Neural crest cell (in vitro differentiated cells): Measurements from ENCODE around the gene CHAC1. TPM values are rescaled to one million over a fixed set of nuclear protein-coding genes. Genes with fewer than 3 reads are reported as not detected.

ENCODE experiments used
- DNase-seq: peaks from one replicate; pipeline ENCODE4 v3.0.0; 2021; ENCODE audit warnings: low read depth, mixed read lengths, low spot score
- H3K27ac Mint-ChIP-seq: one replicate; pipeline ENCODE4 v1.8.0; 2021; ENCODE audit warnings: mild to moderate bottlenecking, mixed read lengths; ENCODE audit not compliant: unreplicated experiment
- H3K27me3 Mint-ChIP-seq: 2 replicates; pipeline ENCODE4 v1.8.0; 2021; ENCODE audit warnings: low read depth, mild to moderate bottlenecking, mixed read lengths
- H3K36me3 Mint-ChIP-seq: 2 replicates; pipeline ENCODE4 v1.8.0; 2021; ENCODE audit warnings: low read depth, mild to moderate bottlenecking, mixed read lengths
- H3K4me1 Mint-ChIP-seq: 2 replicates; pipeline ENCODE4 v1.8.0; 2021; ENCODE audit warnings: mixed read lengths
- H3K4me3 Mint-ChIP-seq: one replicate; pipeline ENCODE4 v1.8.0; 2021; ENCODE audit warnings: mild to moderate bottlenecking, mixed read lengths
- H3K9me3 Mint-ChIP-seq: 2 replicates; pipeline ENCODE4 v1.8.0; 2021; ENCODE audit warnings: mixed read lengths
- total RNA-seq: library from RNA; stranded (reverse); gene quantifications from 2 replicates; pipeline ENCODE4 v1.2.1, GENCODE V29; 2021
- TF ChIP-seq, protein P1 (sequence below): fragments of 200-600 bp; sonication (generic); conservative IDR thresholded peaks from 2 replicates; pipeline ENCODE4 v1.5.0; 2021; ENCODE audit warnings: antibody characterized with exemption, mild to moderate bottlenecking

The CHAC1 gene
- total RNA-seq, 1 donor from 2014 or later = 6.8 TPM

DNA sequence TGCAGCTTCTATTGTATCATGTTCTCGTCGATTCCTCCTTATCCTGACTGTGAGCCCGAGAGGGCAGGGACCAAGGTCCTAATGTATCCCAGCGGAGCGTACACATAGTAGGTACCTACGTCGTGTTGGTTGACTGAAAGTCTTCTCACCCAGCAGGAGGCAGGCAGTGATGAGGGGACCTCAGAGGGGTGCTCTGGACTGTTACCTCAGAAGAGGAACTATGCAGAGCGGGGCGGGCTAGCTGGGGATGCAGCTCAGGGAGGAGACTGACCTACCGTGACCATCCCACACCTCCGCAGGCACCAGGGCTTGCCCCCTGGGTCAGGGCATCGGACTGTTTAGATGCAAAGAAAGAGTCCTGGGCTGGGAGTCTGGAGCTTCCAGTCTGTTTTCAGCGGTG lies 11.4 kb downstream of the CHAC1 start:
- Mint-ChIP-seq H3K27me3 (no peaks in the 10 kb centered on the region), H3K4me3 (no peak overlapping the region), H3K27ac (no peak overlapping the region), H3K36me3 (no peaks in the 10 kb centered on the region), H3K9me3 (peaks cover 3% of the 10 kb centered on the region), H3K4me1 (peaks cover 12% of the 10 kb centered on the region)
- TF ChIP-seq, protein P1, sequence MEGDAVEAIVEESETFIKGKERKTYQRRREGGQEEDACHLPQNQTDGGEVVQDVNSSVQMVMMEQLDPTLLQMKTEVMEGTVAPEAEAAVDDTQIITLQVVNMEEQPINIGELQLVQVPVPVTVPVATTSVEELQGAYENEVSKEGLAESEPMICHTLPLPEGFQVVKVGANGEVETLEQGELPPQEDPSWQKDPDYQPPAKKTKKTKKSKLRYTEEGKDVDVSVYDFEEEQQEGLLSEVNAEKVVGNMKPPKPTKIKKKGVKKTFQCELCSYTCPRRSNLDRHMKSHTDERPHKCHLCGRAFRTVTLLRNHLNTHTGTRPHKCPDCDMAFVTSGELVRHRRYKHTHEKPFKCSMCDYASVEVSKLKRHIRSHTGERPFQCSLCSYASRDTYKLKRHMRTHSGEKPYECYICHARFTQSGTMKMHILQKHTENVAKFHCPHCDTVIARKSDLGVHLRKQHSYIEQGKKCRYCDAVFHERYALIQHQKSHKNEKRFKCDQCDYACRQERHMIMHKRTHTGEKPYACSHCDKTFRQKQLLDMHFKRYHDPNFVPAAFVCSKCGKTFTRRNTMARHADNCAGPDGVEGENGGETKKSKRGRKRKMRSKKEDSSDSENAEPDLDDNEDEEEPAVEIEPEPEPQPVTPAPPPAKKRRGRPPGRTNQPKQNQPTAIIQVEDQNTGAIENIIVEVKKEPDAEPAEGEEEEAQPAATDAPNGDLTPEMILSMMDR = no peak
- no peak for DNase-seq

DNA sequence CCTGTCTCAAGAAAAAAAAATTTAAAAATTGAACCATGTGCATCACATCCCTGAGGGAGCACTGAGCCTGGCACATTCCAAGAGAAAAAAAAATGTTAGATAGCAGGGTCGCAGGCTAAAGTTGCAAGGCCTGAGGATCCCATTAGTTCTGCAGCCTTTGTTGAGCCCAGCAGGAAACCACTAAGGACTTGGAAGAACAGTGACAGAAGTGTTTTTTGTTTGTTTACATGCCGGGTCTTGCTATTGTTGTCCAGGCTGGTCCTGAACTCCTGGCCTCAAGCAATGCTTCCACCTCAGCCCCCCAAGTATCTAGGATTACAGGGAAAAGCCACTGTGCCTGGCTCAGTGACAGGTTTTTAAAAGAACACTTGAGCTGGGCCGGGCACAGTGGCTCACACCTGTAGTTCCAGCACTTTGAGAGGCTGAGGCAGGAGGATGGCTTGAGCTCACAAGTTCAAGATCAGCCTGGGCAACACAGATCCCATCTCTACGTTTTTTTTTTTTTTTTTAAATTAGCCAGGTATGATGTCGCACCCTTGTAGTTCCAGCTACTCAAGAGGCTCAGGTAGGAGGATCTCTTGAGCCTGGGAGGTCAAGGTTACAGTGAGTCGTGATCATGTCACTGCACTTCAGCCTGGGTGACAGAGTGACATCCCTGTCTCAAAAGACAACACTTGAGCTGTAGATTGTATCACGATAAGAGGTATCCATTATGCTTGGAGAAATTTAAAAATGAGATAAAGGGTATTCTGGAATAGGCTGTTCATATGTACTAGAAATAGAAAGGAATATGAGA lies 15.2 kb downstream of the CHAC1 start:
- TF ChIP-seq, protein P1 = no peak
- no peak overlapping the region for H3K27ac Mint-ChIP-seq
- H3K9me3 Mint-ChIP-seq = no peaks in the 10 kb centered on the region
- no peaks in the 10 kb centered on the region for H3K36me3 Mint-ChIP-seq
- no peaks in the 10 kb centered on the region for H3K27me3 Mint-ChIP-seq
- no peak for DNase-seq
- peaks cover 13% of the 10 kb centered on the region for H3K4me1 Mint-ChIP-seq
- no peak overlapping the region for H3K4me3 Mint-ChIP-seq

DNA sequence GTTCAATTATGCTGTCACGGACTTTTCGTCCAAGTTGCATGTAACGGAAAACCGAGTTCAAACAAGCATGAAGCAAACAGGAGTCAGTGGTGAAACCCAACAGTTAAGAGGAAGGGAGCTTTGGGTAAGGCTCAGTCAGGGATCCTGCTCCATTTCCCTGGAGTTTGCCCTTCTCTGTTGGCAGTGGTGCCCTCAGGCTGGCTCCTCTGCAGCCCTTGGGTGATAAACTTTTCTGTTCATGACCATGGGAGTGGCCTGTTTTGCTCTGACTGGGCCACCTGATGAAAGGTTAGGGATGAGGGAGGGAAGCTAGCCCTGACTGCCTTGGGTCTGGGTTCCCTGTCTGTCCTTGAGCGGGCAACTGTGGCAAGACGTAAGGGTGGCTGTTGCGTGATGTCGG lies 16.1 kb downstream of the CHAC1 start:
- Mint-ChIP-seq H3K4me1 (peaks cover 13% of the 10 kb centered on the region), H3K27ac (no peak overlapping the region), H3K27me3 (no peaks in the 10 kb centered on the region), H3K9me3 (no peaks in the 10 kb centered on the region), H3K36me3 (no peaks in the 10 kb centered on the region), H3K4me3 (no peak overlapping the region)
- DNase-seq = no peak
- TF ChIP-seq, protein P1 = no peak

DNA sequence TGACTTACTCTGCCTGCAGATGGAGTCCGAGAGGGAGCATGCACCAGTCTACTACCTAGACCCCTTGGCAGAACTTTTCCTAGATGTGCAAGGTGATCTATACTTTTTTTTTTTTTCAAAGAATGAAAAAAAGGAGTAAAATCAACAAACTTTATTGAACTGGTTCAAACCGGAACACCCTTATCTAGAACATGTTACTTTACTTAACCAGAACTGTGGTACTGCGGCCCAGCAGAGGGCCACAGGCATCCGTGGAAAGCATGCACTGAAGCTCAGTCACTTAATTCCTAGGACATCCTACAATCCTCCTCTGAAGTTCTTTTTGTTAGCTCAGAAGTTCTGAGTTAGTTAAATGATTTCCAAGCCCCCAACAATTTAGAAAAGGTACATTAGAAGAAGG lies 21.6 kb downstream of the CHAC1 start:
- H3K27me3 Mint-ChIP-seq = no peaks in the 10 kb centered on the region
- no peaks in the 10 kb centered on the region for H3K9me3 Mint-ChIP-seq
- no peak overlapping the region for H3K4me3 Mint-ChIP-seq
- no peak overlapping the region for H3K27ac Mint-ChIP-seq
- no peaks in the 10 kb centered on the region for H3K36me3 Mint-ChIP-seq
- TF ChIP-seq, protein P1 = no peak
- no peak for DNase-seq
- peaks cover 7% of the 10 kb centered on the region for H3K4me1 Mint-ChIP-seq

DNA sequence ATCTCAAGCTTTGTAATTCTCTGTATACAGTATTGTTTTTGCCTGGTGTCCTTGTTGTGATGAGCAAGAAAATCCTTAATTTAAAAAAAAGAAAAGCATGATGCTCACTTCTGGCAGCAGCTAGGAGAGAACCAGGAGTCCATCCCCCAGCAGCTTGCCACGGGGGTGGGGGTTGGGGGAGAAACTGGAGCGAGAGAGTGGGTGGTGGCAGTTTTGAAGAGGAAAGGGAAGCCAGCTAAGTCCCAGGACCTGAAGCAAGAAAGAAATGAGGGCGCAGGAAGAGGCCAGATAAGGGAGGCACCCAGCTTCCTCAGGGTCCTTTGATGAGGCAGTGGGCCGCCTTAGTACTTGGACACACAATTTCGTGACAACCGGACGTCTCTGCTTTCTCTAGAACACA lies 23.5 kb downstream of the CHAC1 start:
- TF ChIP-seq, protein P1 = no peak
- Mint-ChIP-seq H3K4me3 (no peak overlapping the region), H3K27ac (no peak overlapping the region), H3K27me3 (no peaks in the 10 kb centered on the region), H3K9me3 (no peaks in the 10 kb centered on the region), H3K4me1 (peaks cover 7% of the 10 kb centered on the region), H3K36me3 (no peaks in the 10 kb centered on the region)
- DNase-seq = no peak
